Upper lobe of left lung (tissue), 6 donors: Measurements from ENCODE around the gene THOP1. TPM values are rescaled to one million over a fixed set of nuclear protein-coding genes. Genes with fewer than 3 reads are reported as not detected.

Experiments
- ATAC-seq, 2 donors: fragments of 200-7000 bp; cut with Tn5 transposase; one replicate each; pipeline ENCODE4 v1.9.1; 2022; ENCODE audit warnings: mild to moderate bottlenecking in 2 of 2, moderate library complexity in 2 of 2; ENCODE audit not compliant: low FRiP score in 2 of 2
- DNase-seq, 2 donors: peaks; one replicate each; pipeline ENCODE4 v3.0.0-alpha.2; 2019 to 2020
- H3K27ac ChIP-seq, 4 donors: fragments of 200-600 bp; sonication (generic); one replicate each; pipeline ENCODE4 v1.5.1; 2016 to 2019
- H3K27me3 ChIP-seq, 4 donors: fragments of 200-600 bp; sonication (generic); one replicate each; pipeline ENCODE4 v1.5.1; 2017 to 2019
- H3K36me3 ChIP-seq, 4 donors: fragments of 200-600 bp; sonication (generic); one replicate each; pipeline ENCODE4 v1.5.1; 2016 to 2019
- H3K4me1 ChIP-seq, 4 donors: fragments of 200-600 bp; sonication (generic); one replicate each; pipeline ENCODE4 v1.5.1; 2018 to 2019
- H3K4me3 ChIP-seq, 4 donors: fragments of 200-600 bp; sonication (generic); one replicate each; pipeline ENCODE4 v1.5.1; 2017 to 2019; ENCODE audit warnings: mild to moderate bottlenecking in 2 of 4, moderate library complexity in 1 of 4
- H3K9me3 ChIP-seq, 4 donors: fragments of 200-600 bp; sonication (generic); one replicate each; pipeline ENCODE4 v1.5.1; 2018 to 2019
- CTCF ChIP-seq, 6 experiments: fragments of 450-650 bp in 4 of 6; fragments of 200-600 bp in 2 of 6; sonication (generic) in 2 of 6; IDR thresholded peaks; one replicate each; pipeline ENCODE4 v1.5.1; 2016 to 2019; ENCODE audit warnings: antibody characterized with exemption in 6 of 6
- EP300 ChIP-seq, 4 donors: sonication (generic); formaldehyde crosslinking; IDR thresholded peaks; one replicate each; pipeline ENCODE4 v1.5.1; 2017; ENCODE audit warnings: antibody characterized with exemption in 4 of 4, control low read depth in 2 of 4
- POLR2A ChIP-seq, 4 donors: fragments of 450-650 bp; IDR thresholded peaks; one replicate each; pipeline ENCODE4 v1.5.1; 2016 to 2017; ENCODE audit warnings: antibody characterized with exemption in 4 of 4, mild to moderate bottlenecking in 2 of 4
- POLR2AphosphoS5 ChIP-seq, 2 donors: sonication (generic); formaldehyde crosslinking; IDR thresholded peaks; one replicate each; pipeline ENCODE4 v1.5.1; 2017; ENCODE audit warnings: antibody characterized with exemption in 2 of 2
- WGBS, 2 donors: methylation state at CpG; one replicate each; pipeline ENCODE4 v1.1.5; 2017 to 2018; 5-methylcytosine and 5-hydroxymethylcytosine counted together
- total RNA-seq, 6 donors: library from RNA; depleted of rRNA in 4 of 6; stranded (reverse); fragments of >200 nt in 4 of 6; gene quantifications; one replicate each; pipeline versions ENCODE4 v1.1.0 to v1.2.1, GENCODE V29; 2016 to 2021
- donor health status: DM: no; HTN: no; CAD: no; lungs with moderate emphysema.
- donor health status: DM: no; HTN: yes; CAD: no; lungs with severe emphysema.

The THOP1 gene
- total RNA-seq, 6 donors from 2014 or later = 28.7 to 62.3 (median 43.1) TPM

DNA sequence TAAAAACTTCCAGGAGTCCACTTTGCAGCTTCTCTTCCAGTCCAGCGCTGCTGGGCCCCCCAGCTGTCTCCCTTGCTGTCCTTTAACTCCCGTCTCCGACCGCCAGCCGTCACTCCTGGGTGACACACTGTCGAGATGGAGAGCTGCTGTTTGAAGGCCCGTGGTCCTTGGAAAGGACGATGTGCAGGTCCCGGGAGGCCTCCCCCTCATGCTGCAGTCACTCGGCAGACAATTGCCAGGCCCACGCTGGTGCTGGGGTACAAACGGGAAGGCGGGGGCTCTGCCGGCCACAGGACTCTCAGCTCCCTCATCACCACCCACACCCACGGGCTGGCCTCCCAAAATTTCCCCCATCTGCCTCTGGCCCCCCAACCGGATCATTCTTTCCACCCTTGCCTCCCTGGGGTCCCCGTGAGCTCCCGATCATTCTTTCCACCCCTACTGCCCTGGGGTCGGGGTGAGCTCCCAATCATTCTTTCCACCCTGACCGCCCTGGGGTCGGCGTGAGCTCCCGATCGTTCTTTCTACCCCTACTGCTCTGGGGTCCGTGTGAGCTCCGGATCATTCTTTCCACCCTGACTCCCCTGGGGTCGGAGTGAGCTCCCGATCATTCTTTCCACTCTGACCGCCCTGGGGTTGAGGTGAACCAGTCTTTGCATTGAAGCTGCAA lies 18.3 kb downstream of the THOP1 start:
- Histone ChIP-seq H3K9me3 (no peaks in the 10 kb centered on the region), H3K36me3 (peaks cover 0 to 81% (median 51%) of the 10 kb centered on the region in 4 donors), H3K4me1 (no peaks in the 10 kb centered on the region), H3K27me3 (no peaks in the 10 kb centered on the region), H3K4me3 (no peak overlapping the region), H3K27ac (no peak overlapping the region)
- no peak for ATAC-seq
- no peak for TF ChIP-seq POLR2A (IDR thresholded peaks at IDR 0.05)
- no peak for TF ChIP-seq EP300 (IDR thresholded peaks at IDR 0.05)
- DNase-seq = no peak
- 95% methylated on average over 29 of the region's 29 CpGs for WGBS, 2 donors

- Histone ChIP-seq H3K4me3 (no peak overlapping the region), H3K27ac (no peak overlapping the region), H3K36me3 (peaks cover 4 to 84% (median 54%) of the 10 kb centered on the region in 4 donors), H3K4me1 (no peaks in the 10 kb centered on the region), H3K9me3 (no peaks in the 10 kb centered on the region), H3K27me3 (no peaks in the 10 kb centered on the region)
- no peak for ATAC-seq
- peak in 1 of 2 donors; percentile 52 for DNase-seq
- WGBS, 2 donors = 88% methylated on average over 19 to 25 of the region's 27 CpGs
- no peak for TF ChIP-seq POLR2A (IDR thresholded peaks at IDR 0.05)
- no peak for TF ChIP-seq EP300 (IDR thresholded peaks at IDR 0.05)
- TF ChIP-seq POLR2AphosphoS5 (IDR thresholded peaks at IDR 0.05) = no peak
- no peak for TF ChIP-seq CTCF (IDR thresholded peaks at IDR 0.05)
Observed at GRCh38 chr19:2804156-2805004, 19.1 kb downstream of the THOP1 start.

DNA sequence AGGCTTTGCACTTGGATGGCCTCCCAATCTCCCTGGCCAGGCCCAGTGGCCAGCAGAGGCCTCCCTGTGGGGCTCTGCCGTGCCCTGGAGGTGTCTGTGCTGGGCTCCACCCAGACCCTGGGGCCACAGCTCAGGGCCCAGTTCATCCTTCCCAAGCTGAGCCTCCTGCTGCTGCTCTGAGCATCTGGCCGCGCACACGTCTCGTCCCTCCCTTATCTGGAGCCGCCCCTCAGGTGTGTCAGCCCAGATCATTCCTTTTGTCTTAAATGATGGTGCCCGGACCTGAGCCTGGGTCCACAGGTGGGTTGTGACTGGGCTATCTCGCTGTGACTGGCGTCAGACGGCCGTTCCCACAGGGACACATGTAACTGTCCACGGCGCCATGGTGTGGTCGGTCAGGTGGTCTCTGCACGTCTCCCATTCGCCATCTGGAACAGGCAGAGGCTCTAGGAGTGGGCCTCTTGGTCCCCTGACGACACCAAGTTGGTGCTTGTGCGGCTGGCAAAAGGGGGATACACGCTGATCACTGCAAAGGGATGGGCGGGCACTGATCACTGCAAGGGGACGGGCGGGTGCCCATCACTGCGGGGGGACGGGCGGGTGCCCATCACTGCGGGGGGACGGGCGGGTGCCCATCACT lies 20.1 kb downstream of the THOP1 start:
- no peaks in the 10 kb centered on the region for H3K9me3 ChIP-seq
- no peaks in the 10 kb centered on the region for H3K27me3 ChIP-seq
- 94 to 97% methylated on average over 7 to 16 of the region's 28 CpGs for WGBS, 2 donors
- ATAC-seq = no peak
- H3K4me1 ChIP-seq = no peaks in the 10 kb centered on the region
- no peak overlapping the region for H3K4me3 ChIP-seq
- no peak for TF ChIP-seq POLR2A (IDR thresholded peaks at IDR 0.05)
- TF ChIP-seq POLR2AphosphoS5 (IDR thresholded peaks at IDR 0.05) = no peak
- no peak for TF ChIP-seq CTCF (IDR thresholded peaks at IDR 0.05)
- no peak for TF ChIP-seq EP300 (IDR thresholded peaks at IDR 0.05)
- peaks cover 4 to 84% (median 54%) of the 10 kb centered on the region in 4 donors for H3K36me3 ChIP-seq
- H3K27ac ChIP-seq = no peak overlapping the region
- DNase-seq = peak in 1 of 2 donors; percentile 46

- ATAC-seq = no peak
- Histone ChIP-seq H3K27ac (no peak overlapping the region), H3K36me3 (peaks cover 4 to 84% (median 55%) of the 10 kb centered on the region in 4 donors), H3K9me3 (no peaks in the 10 kb centered on the region), H3K4me1 (no peaks in the 10 kb centered on the region), H3K27me3 (no peaks in the 10 kb centered on the region), H3K4me3 (no peak overlapping the region)
- no peak for TF ChIP-seq POLR2A (IDR thresholded peaks at IDR 0.05)
- TF ChIP-seq EP300 (IDR thresholded peaks at IDR 0.05) = no peak
- TF ChIP-seq CTCF (IDR thresholded peaks at IDR 0.05) = no peak
- no peak for TF ChIP-seq POLR2AphosphoS5 (IDR thresholded peaks at IDR 0.05)
- 96 to 100% methylated on average over 12 to 20 of the region's 23 CpGs for WGBS, 2 donors
- no peak for DNase-seq
Observed at GRCh38 chr19:2805991-2806649, 20.8 kb downstream of the THOP1 start.
